ENCODE data around the gene LEAP2.

GRCh38 chr5:132877938-132878337 lies 4.5 kb downstream of the LEAP2 start:
- TF ChIP-seq POLR2A (IDR thresholded peaks at IDR 0.05; ENCODE audit: low read depth, low read length) (no peak), CTCF (conservative IDR thresholded peaks at IDR 0.05; ENCODE audit: low read depth, low read length) (no peak), SMC3 (IDR thresholded peaks at IDR 0.05; ENCODE audit: low read depth, low read length) (no peak), USF2 (IDR thresholded peaks at IDR 0.05; ENCODE audit: low read depth, low read length) (no peak), CEBPB (IDR thresholded peaks at IDR 0.05; ENCODE audit: low read depth, low read length) (no peak), NFE2L2 (IDR thresholded peaks at IDR 0.05; ENCODE audit: low read depth, low read length) (no peak), MAZ (IDR thresholded peaks at IDR 0.05; ENCODE audit: borderline replicate concordance, low read depth, low read length) (no peak)
